ENCODE data around the gene LONP1.

- TF ChIP-seq SIN3A (IDR thresholded peaks at IDR 0.05; ENCODE audit: low read depth) (no peak), POLR2A (IDR thresholded peaks at IDR 0.05; ENCODE audit: borderline replicate concordance, extremely low read depth, insufficient read depth, insufficient read length) (no peak), CBX3 (IDR thresholded peaks at IDR 0.05; ENCODE audit: low read depth) (no peak), FOSL1 (IDR thresholded peaks at IDR 0.05; ENCODE audit: low read depth) (no peak), POLR2AphosphoS5 (IDR thresholded peaks at IDR 0.05; ENCODE audit: low read depth, low read length) (no peak)
Observed at GRCh38 chr19:5669212-5669611, 50.7 kb downstream of the LONP1 start.
